NCI-H2081 treated with DMSO at 0.1 percent for 48 hours (cell line): ENCODE measurements around the gene PLXNC1.

Source experiments
- DNase-seq: peaks from one replicate; lab custom pipeline; 2025; lab: John Stamatoyannopoulos, UW

The PLXNC1 gene

DNA sequence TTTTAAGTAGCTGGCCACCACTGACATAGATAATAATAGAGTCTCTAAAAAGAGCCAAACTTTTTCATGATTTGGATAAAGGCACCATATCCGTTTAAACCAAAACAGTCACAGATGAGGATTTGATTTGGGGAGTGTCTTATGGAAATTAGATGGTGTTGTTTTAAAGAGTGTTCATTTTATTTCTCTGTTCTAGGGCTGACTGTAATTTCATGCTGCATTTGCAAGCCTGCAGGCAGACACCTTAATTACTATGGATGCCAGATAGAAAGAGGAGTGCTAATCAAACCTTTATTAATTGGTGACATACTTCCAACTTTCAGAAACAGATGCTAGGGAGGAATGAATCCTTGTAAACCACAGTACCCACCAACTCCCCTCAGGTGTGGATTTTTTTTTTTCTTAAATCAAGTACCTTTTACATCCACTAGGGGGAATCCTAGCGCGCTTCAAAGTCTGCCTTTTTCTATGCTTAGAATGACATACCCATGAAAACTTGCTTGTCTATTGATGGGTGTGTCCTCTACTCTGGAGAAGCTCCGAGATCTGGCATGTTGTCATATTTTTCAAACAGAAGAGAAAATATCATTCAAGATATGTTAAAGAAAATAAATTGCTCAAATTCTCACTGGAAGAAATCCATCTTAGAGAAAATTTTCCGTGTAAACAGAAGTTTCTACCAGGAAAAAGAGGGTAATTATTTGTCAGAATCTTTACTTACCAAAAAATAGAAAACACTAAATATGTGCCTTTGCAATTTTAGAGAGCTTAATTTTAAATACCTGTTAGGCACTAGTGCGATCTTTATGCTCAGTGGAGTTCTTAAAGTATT lies 14.2 kb upstream of the PLXNC1 start:
- no peak for DNase-seq

DNA sequence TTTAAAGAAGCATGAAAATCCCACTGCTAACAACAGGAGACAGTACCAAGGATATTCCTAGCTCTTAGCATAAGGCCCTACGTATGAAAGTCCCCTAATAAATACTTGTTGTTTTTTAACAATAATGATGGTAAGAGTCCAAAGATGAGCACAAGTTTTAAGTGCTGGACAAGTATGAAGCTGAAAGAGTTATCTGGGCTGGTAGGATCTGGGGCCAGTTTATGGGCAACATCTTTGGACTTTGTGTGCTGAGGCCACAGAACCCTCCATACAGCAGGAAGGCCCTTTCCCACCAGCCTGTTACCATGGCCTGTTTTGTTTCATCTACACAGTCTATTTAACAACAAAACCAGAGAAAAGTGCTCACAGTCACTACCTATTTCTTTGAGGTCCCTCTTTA lies 12.5 kb upstream of the PLXNC1 start:
- DNase-seq, result no peak

DNA sequence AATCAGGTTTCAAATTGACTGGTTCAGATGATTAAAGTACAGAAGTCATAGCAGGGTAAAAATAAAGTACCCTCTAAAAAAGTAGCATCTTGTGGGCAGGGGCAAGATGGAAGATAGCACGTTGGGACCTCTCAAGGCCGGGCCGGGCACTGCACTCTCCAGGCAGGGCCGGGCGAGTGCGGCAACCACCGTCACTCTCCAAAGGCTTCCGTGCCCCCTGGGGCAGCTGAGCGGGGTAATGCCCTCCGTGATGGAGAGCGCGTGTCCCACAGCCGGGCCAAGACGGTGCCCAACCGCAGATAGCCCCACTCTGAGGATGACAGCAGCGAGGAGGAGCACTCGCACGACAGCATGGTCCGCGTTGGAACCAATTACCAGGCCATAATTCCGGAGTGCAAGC lies 8.6 kb upstream of the PLXNC1 start:
- DNase-seq, result no peak

DNA sequence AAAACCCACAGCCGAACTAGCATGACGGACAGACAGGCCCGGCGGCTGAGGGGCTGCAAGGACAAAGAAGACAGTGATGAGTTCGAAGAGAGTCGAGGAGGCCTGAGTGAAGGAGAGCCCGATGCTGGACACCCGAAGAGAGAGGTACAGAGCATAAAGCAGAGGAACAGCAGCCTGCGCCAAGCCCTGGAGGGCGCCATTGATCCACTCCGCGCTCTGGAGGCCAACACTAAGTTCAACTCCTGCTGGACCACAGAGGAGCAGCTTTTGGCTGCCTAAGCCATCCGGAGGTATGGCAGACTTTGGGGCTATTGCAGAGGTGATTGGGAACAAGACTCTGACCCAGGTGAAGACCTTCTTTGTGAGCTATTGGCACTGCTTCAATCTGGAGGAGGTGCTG lies 7.8 kb upstream of the PLXNC1 start:
- no peak for DNase-seq

DNA sequence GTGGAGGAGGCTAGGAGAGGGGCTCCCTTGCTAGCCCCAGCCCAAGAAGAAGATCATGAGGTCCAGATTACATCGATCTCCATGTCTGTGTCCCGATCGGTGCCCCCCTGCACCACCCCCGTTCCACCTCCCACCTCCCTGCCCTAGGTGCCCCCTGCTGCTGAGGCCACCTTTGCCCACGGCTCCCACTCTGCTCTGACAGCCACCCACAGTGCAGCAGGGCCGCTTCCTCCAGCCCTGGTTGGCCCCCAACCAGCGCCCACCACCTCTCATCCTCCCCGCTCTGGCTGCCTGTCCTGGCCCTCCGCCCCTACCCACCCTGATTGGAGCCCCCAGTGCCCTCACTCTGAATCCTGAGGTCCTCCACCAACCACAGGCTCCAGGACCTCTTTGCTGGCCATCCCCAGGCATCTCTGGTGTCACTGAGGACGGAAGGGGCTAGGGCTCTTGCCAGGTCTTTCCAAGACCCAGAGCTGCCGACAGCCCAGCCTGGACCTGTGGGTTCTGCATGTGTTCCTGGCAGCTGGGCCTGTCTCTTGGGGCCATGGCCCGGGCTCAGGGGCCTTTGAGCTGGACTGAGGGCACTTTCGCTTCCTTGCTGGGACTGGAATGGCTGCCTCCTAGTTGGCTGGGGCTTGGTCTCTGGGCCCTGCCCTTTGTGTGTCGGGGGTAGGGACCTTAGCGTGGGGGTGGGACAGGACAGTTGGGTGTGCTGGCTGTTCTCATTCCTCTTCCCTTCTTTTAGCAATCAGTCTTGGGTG lies 7.2 kb upstream of the PLXNC1 start:
- no peak for DNase-seq

DNA sequence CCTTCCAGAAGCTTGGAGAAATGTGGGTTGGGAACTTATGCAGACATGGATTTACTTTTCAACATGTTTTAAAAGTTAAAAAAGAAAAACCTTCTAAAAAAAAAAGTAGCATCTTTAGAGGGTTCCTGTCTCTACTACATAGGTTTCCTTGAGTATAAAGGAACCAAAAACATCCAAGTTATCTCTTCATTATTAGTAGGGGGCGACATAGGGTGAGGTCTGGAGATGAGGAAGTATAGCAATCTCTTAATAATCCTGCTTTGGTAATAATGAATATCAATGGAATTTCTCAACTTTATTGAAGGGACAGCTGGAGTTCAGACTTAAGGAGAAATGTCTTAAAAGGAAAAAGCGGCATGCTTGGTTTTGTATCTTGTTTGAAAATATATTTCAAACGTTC lies 6.5 kb upstream of the PLXNC1 start:
- DNase-seq, result no peak

DNA sequence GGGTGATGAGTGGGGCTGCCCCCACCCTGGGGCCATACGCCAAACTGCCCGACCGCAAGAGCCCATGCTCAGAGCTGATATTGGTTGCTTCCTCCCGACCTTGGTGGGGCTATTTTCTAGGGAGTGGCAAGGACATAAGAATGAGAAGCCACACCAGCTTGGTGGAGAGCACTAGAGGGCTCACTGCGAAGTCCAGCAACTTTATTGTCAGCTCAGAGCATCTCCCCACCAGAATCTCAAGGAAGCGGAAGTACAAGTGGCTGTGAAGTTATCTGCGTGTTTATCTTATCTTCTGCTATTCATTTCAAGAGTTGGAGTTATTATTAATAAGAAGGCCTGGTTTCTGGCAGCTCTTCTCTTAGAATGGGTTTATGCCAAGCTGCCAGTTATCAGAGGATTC lies 4.9 kb upstream of the PLXNC1 start:
- no peak for DNase-seq

DNA sequence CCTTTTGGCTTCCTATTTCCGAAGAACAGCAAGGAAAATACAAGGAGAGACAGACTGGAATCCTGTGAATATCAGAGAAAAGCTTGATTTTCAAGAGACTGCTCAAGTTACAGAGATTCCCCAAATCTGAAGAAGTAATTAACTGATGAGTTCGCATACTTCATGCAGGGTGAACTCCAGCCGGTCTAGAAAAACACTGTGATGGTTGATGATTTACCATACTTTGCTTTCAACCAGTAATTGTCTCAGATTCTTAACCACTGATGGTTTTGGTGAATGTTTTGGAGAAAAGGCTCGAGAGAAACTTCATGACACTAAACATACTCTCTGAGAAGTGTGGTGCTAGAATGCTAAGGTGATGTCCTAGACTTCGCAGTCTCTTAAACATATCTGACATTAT lies 4.4 kb upstream of the PLXNC1 start:
- DNase-seq, result no peak

DNA sequence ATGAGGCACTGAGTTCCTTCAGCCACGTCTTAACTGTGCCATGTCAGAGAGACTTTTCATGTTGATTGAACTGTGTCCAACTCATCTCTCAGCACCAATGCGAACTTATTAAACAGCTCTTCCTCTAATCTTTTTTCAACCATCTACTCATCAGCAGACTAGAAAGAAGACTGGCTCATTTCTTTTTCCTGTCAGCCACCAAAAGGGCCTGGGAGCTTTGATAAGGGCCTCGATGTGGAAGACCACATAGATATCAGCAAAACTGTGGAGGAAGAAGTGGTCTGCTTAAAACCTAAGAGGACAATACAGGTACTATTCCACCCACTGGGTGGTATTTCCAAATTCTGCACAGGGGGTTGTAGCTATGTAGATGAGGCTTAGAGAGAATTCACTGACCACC lies 3.6 kb upstream of the PLXNC1 start:
- DNase-seq, result no peak

DNA sequence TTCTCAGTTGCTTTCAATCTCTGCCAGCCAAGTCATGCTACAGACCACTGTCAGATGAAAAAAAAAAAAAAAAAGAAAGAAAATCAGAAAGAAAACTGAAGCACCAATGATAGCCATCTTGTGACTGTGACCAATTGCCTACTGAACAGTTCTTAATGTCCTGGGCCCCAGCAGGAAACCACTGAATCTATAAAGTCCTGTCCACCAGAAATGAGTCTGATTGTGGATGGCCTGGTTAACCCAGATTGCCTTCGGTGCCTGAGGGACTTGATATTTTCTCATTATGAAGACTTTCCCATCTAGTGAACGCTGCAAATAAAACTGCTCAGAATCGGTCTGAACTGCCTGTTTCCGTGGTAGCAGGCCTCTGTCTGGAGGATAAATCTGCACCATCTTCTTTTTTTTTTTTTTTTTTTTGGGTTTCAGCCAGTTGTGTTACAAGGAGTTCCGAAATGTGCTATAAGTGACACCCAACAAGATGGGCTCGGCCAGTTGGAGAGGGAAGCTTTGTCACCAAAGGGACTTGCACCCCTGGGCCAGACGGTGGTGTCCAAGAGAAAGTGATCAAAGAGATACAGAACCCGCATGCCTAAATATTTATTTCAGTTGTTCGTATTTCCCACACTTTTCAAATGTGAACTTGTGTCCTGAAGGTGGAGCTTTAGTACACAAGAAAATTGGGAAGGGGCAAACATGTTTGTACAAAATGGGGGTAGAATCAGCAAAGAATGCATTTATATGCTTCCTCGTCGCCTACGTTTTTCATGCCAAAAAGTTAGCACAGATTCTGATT lies 3.0 kb upstream of the PLXNC1 start:
- DNase-seq, result no peak

DNA sequence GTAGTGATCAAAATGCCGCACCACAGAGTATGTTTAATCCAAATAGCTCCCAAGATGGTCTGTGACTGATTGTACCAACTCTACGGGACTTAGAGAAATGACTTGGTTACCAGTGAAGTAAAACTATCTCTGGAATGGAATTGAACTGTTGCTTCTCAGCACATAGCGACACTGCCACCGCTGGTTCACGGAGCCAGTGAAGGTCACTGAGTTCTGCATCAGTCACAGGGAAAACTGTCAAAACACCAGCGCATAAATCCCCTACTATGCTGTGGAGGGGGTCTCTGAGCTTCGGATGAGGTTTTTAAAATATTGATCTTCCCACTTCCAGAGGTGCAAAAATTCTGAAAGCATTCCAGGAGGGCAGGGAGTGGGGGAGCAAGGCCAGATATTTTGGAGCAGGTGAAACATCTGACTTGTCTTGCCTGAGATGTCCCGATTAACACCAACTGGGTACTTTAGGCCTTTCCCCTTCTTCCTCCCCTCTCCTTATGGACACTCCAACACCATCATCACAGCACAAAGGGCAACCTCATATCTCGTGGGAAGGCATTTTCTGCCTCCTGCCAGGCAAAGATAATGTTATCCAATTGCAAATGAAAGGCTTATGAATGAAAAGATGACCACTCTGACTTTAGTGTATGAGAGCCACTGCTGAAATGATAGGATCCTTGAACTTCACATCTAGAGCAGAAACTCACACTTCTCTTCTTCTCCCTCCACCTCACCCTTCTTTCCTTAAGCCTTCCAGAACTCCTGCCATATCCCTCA lies 2.0 kb upstream of the PLXNC1 start:
- no peak for DNase-seq

DNA sequence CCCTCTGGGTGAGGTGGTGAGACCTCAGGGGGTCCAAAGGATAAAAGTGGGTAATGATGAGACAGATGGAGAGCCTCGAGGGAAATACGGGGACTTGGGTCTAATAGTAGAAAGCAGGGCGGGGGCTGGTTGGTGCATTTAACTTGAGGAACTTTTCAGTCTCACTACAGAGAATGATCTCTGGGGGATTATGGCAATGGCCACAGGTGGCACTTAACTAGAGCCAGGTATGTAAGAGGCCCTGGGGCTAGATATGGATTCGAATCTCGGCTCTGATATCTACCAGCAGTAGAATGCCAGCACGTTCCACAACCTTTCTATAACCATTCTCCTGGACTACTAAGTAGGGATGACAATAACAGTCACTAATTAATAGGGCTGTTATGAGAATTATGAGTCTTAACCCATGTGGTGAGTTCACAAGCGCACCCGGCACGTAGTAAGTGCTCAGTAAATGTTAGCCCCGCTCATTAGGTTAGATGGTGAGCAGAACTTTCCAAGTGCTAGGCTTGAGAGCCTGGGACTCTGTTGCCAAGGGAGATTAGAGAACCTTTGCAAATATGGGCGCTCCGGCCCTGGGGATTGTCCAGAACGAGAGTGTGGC lies 888 bp upstream of the PLXNC1 start:
- no peak for DNase-seq

DNA sequence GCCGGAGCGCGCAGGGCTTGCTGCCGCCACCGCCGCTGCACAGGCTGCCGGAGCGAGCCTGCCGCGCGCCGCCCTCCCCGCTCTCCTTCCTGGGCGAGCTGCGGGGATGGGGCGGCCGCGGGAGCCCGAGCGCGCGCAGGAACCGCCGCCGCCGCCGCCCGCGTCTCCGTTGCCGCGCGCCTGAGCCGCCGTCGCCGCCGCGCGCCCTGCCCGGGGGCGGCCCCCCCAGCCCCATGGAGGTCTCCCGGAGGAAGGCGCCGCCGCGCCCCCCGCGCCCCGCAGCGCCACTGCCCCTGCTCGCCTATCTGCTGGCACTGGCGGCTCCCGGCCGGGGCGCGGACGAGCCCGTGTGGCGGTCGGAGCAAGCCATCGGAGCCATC lies 352 bp downstream of the PLXNC1 start:
- DNase-seq, result no peak

DNA sequence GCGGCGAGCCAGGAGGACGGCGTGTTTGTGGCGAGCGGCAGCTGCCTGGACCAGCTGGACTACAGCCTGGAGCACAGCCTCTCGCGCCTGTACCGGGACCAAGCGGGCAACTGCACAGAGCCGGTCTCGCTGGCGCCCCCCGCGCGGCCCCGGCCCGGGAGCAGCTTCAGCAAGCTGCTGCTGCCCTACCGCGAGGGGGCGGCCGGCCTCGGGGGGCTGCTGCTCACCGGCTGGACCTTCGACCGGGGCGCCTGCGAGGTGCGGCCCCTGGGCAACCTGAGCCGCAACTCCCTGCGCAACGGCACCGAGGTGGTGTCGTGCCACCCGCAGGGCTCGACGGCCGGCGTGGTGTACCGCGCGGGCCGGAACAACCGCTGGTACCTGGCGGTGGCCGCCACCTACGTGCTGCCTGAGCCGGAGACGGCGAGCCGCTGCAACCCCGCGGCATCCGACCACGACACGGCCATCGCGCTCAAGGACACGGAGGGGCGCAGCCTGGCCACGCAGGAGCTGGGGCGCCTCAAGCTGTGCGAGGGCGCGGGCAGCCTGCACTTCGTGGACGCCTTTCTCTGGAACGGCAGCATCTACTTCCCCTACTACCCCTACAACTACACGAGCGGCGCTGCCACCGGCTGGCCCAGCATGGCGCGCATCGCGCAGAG lies 873 bp downstream of the PLXNC1 start:
- DNase-seq, result no peak

DNA sequence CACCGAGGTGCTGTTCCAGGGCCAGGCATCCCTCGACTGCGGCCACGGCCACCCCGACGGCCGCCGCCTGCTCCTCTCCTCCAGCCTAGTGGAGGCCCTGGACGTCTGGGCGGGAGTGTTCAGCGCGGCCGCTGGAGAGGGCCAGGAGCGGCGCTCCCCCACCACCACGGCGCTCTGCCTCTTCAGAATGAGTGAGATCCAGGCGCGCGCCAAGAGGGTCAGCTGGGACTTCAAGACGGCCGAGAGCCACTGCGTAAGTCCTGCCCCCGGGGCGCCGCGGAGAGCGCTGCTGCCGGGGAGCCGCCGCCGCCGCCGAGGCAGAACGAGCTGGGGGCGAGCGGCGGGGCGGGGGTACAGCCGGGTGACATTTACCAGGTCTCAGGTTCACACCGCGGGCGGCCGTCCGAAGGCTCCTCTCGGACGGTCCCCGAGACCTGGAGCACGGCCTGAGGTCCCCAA lies 1.4 kb downstream of the PLXNC1 start:
- no peak for DNase-seq

DNA sequence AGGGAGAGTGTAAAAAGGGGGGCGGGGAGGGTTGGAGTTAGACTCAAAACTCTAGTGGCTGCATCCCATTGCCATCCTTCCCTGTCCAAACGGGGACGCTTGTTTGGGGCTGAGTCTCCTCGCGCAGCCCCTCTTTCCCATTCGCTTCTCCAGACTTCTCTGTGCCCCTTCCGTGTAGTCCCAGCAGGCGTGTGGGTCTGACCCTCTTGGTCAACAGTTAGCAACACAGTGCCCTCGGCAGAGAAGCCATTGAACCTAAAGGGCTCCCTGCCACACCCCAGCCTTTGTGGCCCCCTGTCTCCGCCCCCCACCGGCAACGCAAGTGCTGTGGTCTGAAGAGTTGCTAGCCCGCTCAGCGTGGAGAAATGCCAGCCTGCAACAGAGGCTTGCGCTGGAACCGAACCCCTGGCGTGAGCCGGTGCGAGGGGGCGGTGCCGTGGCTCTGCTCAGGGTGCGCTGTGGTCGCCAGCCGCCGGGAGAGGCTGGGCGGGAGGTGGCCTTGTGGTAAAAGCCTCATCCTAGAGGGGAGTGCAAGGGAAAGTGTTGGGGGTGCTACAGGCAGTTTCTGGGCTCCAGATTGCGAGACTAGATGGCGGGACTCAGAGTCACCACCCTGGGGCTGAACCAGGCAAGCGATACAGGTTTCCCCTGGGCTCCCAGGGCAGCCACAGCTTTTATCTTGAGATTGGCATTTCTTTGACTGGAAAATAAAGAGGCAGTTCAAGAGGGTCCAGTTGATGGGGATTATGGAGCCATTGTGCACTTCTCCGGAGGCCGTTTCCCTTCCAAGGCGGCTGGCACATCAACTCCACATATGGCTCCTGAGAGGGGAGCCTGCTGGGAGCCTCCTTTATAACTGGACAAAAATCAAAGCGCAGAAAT lies 2.1 kb downstream of the PLXNC1 start:
- DNase-seq, result no peak

DNA sequence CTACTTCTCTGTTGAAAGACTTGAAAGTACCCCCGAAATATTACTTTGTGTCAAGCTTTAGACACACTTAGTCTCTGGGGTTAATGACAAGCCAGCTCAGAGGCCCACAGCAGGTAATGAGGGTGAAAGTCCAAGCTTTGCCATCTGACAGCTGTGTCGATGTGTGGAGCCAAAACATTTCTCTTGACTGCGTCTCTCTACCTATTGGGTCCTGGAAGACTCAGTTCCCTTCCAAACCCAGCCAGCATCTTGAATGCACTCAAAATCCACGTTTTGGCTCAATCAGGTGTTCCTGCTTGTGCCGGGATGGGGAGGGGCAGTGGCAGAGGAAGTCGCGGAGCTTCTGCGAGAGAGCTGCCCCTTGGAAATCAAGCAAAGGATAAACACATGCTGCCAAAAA lies 3.2 kb downstream of the PLXNC1 start:
- DNase-seq, result no peak

DNA sequence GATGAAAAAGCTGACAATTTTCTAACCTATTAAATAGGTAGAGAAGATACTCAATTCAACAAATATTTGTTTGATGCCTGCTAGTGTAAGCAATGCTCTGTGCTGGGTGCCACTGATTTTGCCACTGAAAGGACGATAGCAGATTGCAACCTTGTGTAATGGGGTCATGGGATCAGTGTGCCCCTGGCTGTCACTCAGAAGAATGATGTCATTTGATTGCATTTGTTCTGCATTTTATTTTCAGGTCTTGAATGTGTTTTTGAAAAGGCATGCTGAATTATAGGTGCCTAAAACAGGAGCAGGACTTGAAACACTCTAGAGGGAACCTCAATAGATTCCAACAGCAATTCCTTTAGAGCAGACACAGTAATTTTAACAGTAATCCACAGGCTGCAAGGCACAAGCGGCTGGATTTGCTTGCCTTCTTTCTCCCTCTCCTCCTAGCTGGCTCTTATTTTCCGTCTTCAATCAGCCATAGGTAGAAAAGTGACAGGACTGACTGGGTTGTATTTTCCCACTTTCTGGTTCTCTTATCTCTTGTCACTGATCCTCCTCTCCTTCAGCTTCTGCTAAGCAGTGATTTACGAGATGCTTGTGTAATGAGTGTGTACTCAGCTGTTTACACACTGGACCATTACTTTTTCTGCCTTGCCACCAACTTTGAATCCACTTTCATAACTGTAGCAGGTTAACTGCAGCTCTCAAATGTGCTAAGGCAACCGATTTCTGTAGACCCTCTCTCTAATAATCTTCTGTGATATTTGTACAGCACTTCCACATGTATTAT lies 4.1 kb downstream of the PLXNC1 start:
- no peak for DNase-seq

DNA sequence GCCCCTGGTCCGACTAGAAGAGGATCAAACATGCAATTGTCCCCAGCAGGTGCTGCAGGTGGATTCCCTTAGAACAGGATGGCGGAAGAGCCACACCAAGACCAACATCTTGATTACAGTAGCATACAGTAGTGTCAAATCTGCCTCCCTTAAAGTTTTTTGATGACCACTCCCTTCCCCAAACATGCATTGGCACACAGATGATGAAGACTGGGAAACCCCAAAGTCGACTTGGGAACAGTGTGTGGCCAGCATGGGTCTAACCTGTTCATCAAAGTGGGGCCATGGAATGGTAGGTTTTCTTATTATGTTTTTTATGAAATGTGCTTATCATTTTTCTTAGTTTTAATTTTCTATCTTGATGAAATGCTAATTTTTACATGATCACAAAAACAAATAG lies 8.8 kb downstream of the PLXNC1 start:
- no peak for DNase-seq
